ENCODE data around the gene IRF9. TPM values are rescaled to one million over a fixed set of nuclear protein-coding genes. Genes with fewer than 3 reads are reported as not detected.

Gene IRF9
- total and polyA plus RNA-seq, 2 of the 4 experiments (the other 2 are of a cell fraction), result 25.6 to 34.6 TPM

GRCh38 chr14:24186831-24187538 is 25.9 kb downstream of the IRF9 start:
- no peak overlapping the region for H3K4me3 ChIP-seq (ENCODE audit: insufficient read depth, low read depth, low read length)
- H3K27me3 ChIP-seq (ENCODE audit: control insufficient read depth, insufficient read depth, low read length), result no peaks in the 10 kb centered on the region
- H3K36me3 ChIP-seq (ENCODE audit: control insufficient read depth, insufficient read depth, low read length), result peaks cover 54% of the 10 kb centered on the region
- peaks cover 18% of the 10 kb centered on the region for H3K9me1 ChIP-seq (ENCODE audit: insufficient read depth, low read length)
- no peak overlapping the region for H3K56ac ChIP-seq (ENCODE audit: extremely low read depth, insufficient read depth, low read length)
- no peak overlapping the region for H2BK5ac ChIP-seq (ENCODE audit: low read depth, low read length, poor library complexity, severe bottlenecking)
- no peak overlapping the region for H2BK15ac ChIP-seq (ENCODE audit: low read depth, low read length)
- H3K9ac ChIP-seq (ENCODE audit: low read depth, low read length), result no peak overlapping the region
- H2AK5ac ChIP-seq (ENCODE audit: low read depth, low read length), result no peak overlapping the region
- 100% methylated on average over 3 of the region's 10 CpGs; no CpG with 5 or more reads in 1 of the 2 experiments for WGBS, 2 experiments (ENCODE audit: extremely low coverage in 2 of 2, insufficient read length in 1 of 2)
- intact Hi-C loops (cut with micrococcal nuclease), result no loop called here
- no peak overlapping the region for H3K23ac ChIP-seq (ENCODE audit: low read depth, low read length)
- H4K8ac ChIP-seq (ENCODE audit: low read depth in 2 of 2, low read length in 2 of 2), result no peak overlapping the region
- H3K4me1 ChIP-seq (ENCODE audit: control insufficient read depth, insufficient read depth, low read length), result peaks cover 4% of the 10 kb centered on the region
- dilution Hi-C loops (cut with HindIII; ENCODE audit: low sequenced_read_pairs, unreplicated experiment), result no loop called here
- no peak overlapping the region for H3K4ac ChIP-seq (ENCODE audit: low read depth, low read length)
- H3K79me1 ChIP-seq (ENCODE audit: low read depth in 1 of 2, low read length in 2 of 2), result peaks cover 17 to 59% of the 10 kb centered on the region in 2 experiments
- ATAC-seq (ENCODE audit: low read depth), result no peak
- H4K20me1 ChIP-seq (ENCODE audit: insufficient read depth, low read length), result no peaks in the 10 kb centered on the region
- no peak overlapping the region for H4K91ac ChIP-seq (ENCODE audit: insufficient read depth, low read depth, low read length)
- no peak for DNase-seq
- in situ Hi-C loops (cut with MboI; ENCODE audit: low sequenced_read_pairs), result no loop called here
- H2BK120ac ChIP-seq (ENCODE audit: low read depth, low read length), result no peak overlapping the region
- no peak overlapping the region for H3K4me2 ChIP-seq (ENCODE audit: low read depth, low read length)
- no peak for TF ChIP-seq NFE2L2 (IDR thresholded peaks at IDR 0.05; ENCODE audit: low read depth, low read length)
- TF ChIP-seq RFX5 (IDR thresholded peaks at IDR 0.05; ENCODE audit: low read depth, low read length), result no peak
- no peak for TF ChIP-seq POLR2A (IDR thresholded peaks at IDR 0.05; ENCODE audit: low read depth, low read length)
- no peak overlapping the region for H3K18ac ChIP-seq (ENCODE audit: low read depth, low read length)
- no peak overlapping the region for H4K5ac ChIP-seq (ENCODE audit: low read depth, low read length)
- no TSS peak for BruUV-seq (replicated peaks)
- peak overlapping the region; percentile 99 for H2AK9ac ChIP-seq (replicated peaks; ENCODE audit: low read depth, low read length, poor library complexity)
- H3K9me3 ChIP-seq (ENCODE audit: control insufficient read depth, insufficient read depth, low read length), result no peaks in the 10 kb centered on the region
- H3K14ac ChIP-seq (replicated peaks; ENCODE audit: low read depth, low read length), result no peak overlapping the region
- H3K27ac ChIP-seq (ENCODE audit: insufficient read depth, low read length), result no peak overlapping the region
- CTCF ChIA-PET, result no interaction called here
- H2BK20ac ChIP-seq (ENCODE audit: low read depth, low read length), result no peak overlapping the region
- POLR2A ChIA-PET (ENCODE audit: unreplicated experiment), result no interaction called here
- H2AFZ ChIP-seq (replicated peaks; ENCODE audit: low read length, poor library complexity), result no peak overlapping the region

Data from IMR-90 (cell line).